GM19372 (cell line): ENCODE measurements around the gene PET117.
"Not testable (repeated sequence)": the region's sequence is repeated elsewhere in the genome, so short reads cannot be mapped to it uniquely, and the experiment has no call there.

Source experiments
- ATAC-seq: cut with Tn5 transposase; IDR thresholded peaks from one replicate; pipeline ENCODE4 v1.9.1; 2021; ENCODE audit warnings: mild to moderate bottlenecking, low read depth, moderate library complexity; ENCODE audit not compliant: unreplicated experiment

PET117 gene

DNA sequence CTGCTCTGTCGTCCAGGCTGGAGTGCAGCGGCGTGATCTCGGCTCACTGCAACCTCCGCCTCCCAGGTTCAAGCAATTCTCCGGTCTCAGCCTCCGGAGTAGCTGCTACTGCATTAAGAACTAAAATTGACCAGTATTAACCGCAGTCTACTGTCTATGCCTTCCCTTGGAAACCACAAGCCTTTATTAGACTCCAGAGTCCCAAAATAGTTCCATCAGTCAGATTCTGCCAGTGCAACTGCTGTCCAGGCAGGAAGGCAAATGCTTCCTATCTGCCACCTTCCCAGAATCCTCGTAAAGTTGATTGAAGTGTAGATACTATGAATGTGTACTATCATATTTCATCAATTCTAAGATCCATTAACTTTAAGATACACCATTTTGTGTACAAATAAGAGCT is 16.7 kb downstream of the PET117 start:
- ATAC-seq = no peak

GRCh38 chr20:18156045-18156444 is 18.4 kb downstream of the PET117 start:
- ATAC-seq = no peak

GRCh38 chr20:18164356-18164755 is 26.7 kb downstream of the PET117 start:
- no peak for ATAC-seq

DNA sequence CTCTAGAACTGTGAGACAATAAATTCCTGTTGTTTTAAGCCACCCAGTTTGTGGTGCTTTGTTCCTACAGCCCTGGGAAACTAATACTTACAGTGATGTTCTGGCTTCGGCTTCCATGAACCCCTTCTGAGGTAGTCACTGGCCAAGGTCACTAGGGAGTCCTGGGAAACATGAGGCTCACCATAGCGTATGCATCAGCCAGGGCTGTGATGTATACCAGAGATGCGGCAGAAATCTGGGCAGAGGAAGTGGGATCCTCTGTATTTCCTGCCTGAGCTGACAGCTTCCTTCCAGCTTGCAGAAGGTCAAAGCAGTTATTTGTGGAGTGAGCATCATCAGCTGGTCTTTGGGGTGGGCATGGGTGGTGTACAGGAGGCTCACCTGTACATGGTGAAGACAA is 27.9 kb downstream of the PET117 start:
- no peak for ATAC-seq

DNA sequence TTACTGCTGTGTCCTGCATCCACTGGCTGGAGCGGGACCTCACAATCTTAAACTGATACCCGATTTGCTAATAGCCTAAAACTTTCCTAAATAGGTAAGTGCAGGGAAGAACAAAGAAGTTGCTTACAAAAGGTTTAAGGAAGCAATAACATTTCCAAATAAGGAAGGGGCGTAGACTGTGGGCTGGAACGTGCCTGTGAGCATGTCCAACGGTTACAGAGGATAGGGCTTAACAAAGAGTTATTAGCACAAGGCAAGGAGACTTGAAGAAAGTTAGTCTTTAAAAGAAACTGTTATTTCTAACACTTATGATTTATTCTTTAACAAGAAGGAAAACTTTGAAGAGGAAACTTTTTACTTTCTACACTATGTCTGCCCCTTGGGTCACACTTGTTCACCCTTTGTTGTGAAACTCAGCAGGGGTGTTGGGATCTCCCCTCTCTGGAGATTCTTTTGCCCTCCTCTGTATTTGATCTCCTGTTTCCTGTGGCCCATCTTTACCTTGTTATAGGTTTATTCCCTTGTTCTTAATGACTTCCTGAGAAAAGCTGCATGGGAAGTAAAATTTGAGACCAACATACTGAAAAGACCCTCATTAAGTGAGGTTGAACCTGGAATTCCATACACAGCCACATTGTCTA is 28.7 kb downstream of the PET117 start:
- ATAC-seq = no peak

- ATAC-seq = no peak
These were observed 29.3 kb downstream of the PET117 start for GRCh38 chr20:18166950-18167349.

DNA sequence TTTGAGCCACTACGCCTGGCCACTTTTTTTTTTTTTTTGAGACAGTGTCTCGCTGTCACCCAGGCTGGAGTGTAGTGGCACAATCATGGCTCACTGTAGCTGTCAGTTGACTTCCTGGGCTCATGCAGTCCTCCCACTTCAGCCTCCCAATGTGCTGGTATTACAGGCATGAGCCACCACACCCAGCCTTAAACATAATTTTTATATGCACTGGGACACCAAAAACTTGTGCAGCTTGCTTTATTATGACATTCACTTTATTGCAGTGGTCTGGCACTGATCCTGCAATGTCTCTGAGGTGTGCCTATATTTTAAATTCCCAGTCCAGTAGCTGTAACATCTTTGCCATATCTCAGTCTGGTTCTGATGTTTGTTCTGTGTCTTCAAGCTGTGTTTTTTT is 34.7 kb downstream of the PET117 start:
- no peak for ATAC-seq

DNA sequence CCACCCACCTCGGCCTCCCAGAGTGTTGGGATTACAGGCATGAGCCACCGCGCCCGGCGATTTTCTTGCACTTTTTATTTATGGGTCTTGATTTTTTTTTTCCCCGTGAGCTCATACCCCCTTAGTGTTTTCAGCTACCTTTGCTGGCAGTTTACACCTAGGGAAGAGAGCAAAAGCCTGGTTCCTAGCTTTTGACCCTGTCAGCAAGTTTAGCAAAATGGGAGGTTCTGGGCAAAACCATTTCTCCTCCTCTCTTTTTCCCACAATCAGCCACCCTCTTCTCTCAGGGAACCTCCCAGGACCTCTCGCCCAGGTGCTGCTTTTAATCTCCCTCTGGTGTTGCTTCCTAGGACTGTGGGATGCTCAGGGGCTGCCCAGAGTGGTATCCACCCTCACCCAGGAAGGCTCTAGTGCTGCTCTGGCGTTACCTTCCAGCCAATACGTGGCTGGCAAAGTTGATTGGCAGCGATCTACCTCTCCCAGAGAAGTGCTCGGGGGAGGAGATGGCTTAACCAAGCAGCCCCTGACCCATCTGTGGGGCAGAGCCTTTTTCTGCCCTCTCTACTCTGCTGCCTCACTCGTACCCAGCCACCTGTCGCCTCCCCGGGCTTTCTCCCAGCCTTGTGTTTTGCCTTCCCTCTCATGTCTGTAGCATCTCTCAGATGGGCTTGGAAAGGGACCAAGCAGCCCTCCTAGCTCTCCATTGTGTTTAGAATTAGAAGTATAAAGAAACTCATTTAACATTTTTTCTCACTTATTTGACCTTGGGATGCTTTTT is 37.4 kb downstream of the PET117 start:
- no peak for ATAC-seq

- no peak for ATAC-seq
These were observed 38.7 kb downstream of the PET117 start for GRCh38 chr20:18176318-18176785.

GRCh38 chr20:18180366-18180765 is 42.7 kb downstream of the PET117 start:
- ATAC-seq = not testable (repeated sequence)

GRCh38 chr20:18180815-18181214 is 43.2 kb downstream of the PET117 start:
- ATAC-seq = no peak

- ATAC-seq = no peak
These were observed 49.4 kb downstream of the PET117 start for GRCh38 chr20:18187020-18187419.

GRCh38 chr20:18188434-18188833 is 50.8 kb downstream of the PET117 start:
- no peak for ATAC-seq

DNA sequence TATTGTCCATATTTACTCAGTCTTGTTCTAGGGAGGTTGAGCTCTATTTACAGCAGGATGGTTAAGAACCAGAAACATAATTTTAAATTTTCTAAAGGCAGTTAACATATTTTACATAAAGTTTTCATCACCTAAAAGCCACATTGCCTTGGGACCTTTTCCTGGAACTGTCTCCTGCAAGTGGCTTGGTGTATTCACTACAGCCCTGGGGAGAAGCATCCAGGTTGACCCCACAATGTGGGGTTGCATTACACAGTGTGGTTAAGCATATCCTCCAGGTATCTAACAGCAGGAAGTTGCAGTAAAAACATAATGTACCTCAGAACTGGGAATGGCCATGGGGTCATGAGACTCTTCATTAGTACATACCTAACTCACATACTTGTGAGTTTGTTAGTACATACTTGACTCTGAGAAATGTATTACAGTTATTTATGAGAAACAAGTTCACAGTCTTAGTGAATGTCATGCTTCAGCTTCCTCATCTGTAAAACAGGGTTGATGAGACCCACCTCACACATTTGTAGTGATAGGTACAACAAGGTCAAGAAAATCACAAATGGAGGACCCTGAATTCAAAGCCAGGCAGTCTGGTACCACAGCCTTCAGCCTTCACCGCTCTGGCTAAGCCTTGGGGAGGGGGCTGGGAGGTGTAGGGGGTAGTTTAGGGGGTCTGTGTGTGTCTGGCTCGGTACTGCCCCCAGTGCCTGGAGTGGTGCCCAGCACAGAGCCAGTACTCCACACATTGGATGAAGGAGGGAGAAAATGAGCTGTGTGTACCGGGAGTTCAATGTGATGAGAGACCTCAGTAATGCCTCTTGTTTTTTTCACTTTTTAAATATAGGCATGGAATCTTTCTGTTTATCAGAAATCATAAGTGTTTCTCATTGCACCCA is 52.9 kb downstream of the PET117 start:
- no peak for ATAC-seq

GRCh38 chr20:18191306-18191705 is 53.6 kb downstream of the PET117 start:
- no peak for ATAC-seq
